ENCODE results near the gene DLGAP1.
"Not testable (repeated sequence)": the region's sequence is repeated elsewhere in the genome, so short reads cannot be mapped to it uniquely, and the experiment has no call there.

Gene DLGAP1

DNA sequence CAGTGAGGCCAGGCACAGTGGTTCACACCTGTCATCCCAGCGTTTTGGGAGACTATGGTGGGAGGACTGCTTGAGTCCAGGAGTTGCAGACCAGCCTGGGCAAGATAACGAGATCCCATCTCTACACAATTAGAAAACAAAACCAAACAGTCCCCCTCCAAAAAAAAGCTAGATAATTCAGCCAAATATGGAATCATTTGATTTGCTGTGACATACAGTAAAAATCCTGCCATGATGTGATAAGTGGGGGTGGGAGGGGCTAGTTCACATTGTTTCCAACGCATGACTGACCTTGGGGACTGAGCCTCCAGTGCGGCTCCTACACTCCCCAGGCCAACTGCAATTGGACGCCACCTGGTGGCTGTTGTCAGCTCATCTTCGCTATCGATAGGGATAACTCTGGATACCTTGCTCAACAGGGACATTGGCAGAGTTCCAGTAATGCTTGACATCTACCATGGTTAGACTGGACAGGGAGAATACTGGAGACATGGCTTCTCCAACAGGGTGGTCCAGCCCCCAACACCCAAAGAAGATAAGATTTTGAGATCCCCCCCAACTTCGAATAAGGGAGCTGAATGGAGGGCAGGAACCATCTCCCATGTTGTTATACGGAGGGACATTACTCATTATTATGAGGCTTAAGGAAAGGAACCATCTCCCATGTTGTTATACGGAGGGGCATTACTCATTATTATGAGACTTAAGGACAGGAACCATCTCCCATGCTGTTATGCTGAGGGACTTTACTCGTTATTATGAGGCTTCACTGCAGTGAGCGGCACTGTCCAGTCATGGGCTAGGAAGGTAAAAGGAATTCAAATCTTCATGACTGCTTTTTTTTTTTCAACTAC is 869.2 kb downstream of the DLGAP1 start:
- DNase-seq (ENCODE audit: low read depth), result peak; percentile 86
- H3K4me3 ChIP-seq (ENCODE audit: low read depth, low read length), result no peak overlapping the region
- TF ChIP-seq MYC (IDR thresholded peaks at IDR 0.05; ENCODE audit: low read depth, low read length), result peak; percentile 45; the same call in 1 of the 2 replicates
- TF ChIP-seq MAX (IDR thresholded peaks at IDR 0.05; ENCODE audit: low read depth, low read length), result peak; percentile 57; the same call in 1 of the 2 replicates
- TF ChIP-seq CTCF (IDR thresholded peaks at IDR 0.05; ENCODE audit: low read depth, low read length), result peak; percentile 74
- TF ChIP-seq POLR2A (IDR thresholded peaks at IDR 0.05; ENCODE audit: extremely low read depth, insufficient read length), result no peak

- peak; percentile 57 for DNase-seq (ENCODE audit: low read depth)
- TF ChIP-seq CTCF (IDR thresholded peaks at IDR 0.05; ENCODE audit: low read depth, low read length) (no peak), MAX (IDR thresholded peaks at IDR 0.05; ENCODE audit: low read depth, low read length) (no peak), MYC (IDR thresholded peaks at IDR 0.05; ENCODE audit: low read depth, low read length) (no peak), POLR2A (IDR thresholded peaks at IDR 0.05; ENCODE audit: extremely low read depth, insufficient read length) (no peak)
- no peak overlapping the region for H3K4me3 ChIP-seq (ENCODE audit: low read depth, low read length)
Observed at GRCh38 chr18:3584897-3585460, 870.1 kb downstream of the DLGAP1 start.

DNA sequence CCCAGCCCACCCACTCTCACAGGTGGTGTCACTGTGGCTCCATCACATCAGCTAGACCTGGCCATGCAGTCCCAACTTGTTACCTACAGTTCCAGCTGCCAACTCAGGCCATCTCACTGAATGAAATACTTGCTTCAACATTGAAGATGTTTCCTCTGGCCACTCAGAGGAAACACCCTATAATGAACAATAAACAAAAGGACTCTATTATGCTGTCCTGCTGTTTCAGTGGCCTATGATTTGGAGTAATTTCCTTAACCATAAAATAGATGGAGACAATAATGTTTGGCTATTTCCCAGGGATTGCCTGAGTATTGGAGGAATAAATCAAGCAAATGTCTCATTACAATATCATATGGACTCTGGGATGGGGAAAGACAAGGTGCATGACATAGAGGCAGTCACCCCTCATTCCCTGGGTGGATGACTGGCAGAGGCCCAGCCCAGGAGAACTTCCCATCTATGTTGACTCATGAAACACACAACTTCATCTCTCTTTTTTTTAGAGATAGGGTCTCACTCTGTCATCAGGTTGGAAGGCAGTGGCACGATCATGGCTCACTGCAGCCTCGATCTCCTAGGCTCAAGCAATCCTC is 870.7 kb downstream of the DLGAP1 start:
- no peak overlapping the region for H3K4me3 ChIP-seq (ENCODE audit: low read depth, low read length)
- no peak for DNase-seq (ENCODE audit: low read depth)
- no peak for TF ChIP-seq POLR2A (IDR thresholded peaks at IDR 0.05; ENCODE audit: extremely low read depth, insufficient read length)
- TF ChIP-seq MAX (IDR thresholded peaks at IDR 0.05; ENCODE audit: low read depth, low read length), result no peak
- TF ChIP-seq CTCF (IDR thresholded peaks at IDR 0.05; ENCODE audit: low read depth, low read length), result no peak
- TF ChIP-seq MYC (IDR thresholded peaks at IDR 0.05; ENCODE audit: low read depth, low read length), result no peak

DNA sequence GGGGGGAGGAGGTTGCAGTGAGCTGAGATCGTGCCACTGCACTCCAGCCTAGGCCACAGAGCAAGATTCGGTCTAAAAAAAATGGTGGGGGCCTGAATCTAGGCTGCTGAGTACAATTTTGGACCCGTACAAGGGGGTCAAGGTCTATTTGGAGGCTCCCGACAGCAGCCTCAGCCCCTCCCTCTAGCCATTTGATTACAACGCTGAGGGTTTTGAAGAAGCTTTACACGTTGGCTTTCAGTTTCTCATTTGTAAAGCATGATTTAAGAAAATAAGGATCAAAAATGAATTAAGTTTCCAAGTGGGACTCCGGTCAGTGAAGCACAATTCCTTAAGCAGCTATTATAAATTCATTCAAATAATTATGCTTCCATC is 871.2 kb downstream of the DLGAP1 start:
- TF ChIP-seq MAX (IDR thresholded peaks at IDR 0.05; ENCODE audit: low read depth, low read length) (no peak), POLR2A (IDR thresholded peaks at IDR 0.05; ENCODE audit: extremely low read depth, insufficient read length) (no peak), CTCF (IDR thresholded peaks at IDR 0.05; ENCODE audit: low read depth, low read length) (no peak), MYC (IDR thresholded peaks at IDR 0.05; ENCODE audit: low read depth, low read length) (no peak)
- DNase-seq (ENCODE audit: low read depth), result no peak
- H3K4me3 ChIP-seq (ENCODE audit: low read depth, low read length), result no peak overlapping the region

DNA sequence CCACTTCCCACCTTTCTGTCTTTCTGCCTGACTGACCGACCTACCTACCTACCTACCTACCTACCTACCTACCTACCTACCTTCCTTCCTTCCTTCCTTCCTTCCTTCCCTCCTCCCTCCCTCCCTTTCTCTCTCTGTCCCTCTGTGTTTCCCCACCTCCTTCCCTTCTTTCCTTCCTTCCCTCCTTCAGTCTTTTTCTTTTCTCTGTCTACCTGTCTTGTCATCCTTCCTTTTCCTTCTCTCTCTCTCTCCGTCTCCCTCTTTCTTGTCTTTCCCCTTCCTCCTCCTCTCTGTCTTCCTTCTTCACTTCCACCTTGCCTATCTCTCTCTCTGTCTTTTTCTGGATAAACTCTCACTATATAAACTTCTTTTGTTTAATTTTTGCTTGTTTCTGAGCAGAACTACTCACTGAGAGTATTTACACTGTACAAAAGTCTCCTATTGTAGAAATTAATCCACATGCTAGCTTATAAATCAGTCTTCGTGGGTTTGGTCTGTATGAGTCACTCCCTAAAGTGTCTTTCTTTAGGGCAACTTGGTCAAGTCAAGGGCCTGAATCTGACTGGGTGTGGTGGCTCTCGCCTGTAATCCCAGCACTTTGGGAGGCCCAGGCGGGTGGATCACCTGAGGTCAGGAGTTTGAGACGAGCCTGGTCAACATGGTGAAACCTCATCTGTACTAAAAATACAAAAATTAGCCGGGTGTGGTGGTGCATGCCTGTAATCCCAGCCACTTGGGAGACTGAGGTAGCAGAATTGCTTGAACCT is 871.8 kb downstream of the DLGAP1 start:
- DNase-seq (ENCODE audit: low read depth), result peak; percentile 17
- not testable (repeated sequence) for H3K4me3 ChIP-seq (ENCODE audit: low read depth, low read length)

GRCh38 chr18:3581890-3582289 is 873.2 kb downstream of the DLGAP1 start:
- no peak overlapping the region for H3K4me3 ChIP-seq (ENCODE audit: low read depth, low read length)
- no peak for DNase-seq (ENCODE audit: low read depth)
- no peak for TF ChIP-seq CTCF (IDR thresholded peaks at IDR 0.05; ENCODE audit: low read depth, low read length)
- no peak for TF ChIP-seq POLR2A (IDR thresholded peaks at IDR 0.05; ENCODE audit: extremely low read depth, insufficient read length)
- no peak for TF ChIP-seq MAX (IDR thresholded peaks at IDR 0.05; ENCODE audit: low read depth, low read length)
- TF ChIP-seq MYC (IDR thresholded peaks at IDR 0.05; ENCODE audit: low read depth, low read length), result no peak

DNA sequence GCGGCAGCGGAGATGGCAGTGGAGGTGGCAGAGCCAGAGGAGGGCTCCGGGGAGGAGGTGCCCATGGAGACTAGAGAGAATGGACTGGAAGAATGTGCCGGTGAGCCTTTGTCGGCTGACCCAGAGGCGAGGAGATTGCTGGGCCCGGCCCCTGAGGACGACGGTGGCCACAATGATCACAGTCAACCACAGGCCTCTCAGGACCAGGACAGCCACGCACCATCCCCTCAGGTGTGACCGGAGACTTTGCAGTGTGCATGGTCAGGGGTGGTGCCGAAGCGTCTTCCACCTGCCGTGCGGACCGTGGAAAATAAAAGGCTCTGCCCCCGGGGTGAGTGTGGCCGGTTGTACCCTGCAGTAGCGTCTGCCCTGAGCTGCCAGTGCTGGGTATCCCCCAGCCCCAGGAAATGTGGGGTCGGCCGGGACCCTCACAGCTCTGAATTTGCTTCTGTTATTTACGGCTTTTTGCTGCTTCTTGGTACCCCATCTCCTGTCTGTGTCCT is 874.5 kb downstream of the DLGAP1 start:
- not testable (repeated sequence) for H3K4me3 ChIP-seq (ENCODE audit: low read depth, low read length); DNase-seq (ENCODE audit: low read depth)

All from NB4 (cell line).